Stimulated activated memory B cell treated with anti-CD40 and anti-IgM and Interleukin-4, amounts not matched to agents 10 μg/mL and 1 μg/mL and 100 μg/mL, for 72 hours (primary cell): ENCODE results near the gene MB.
"Not testable (repeated sequence)": the region's sequence is repeated elsewhere in the genome, so short reads cannot be mapped to it uniquely, and the experiment has no call there.

ENCODE experiments used
- ATAC-seq: fragments of 150-1000 bp; cut with Tn5 transposase; 2 replicates; pipeline ENCODE4 v1.10.0; 2021
- H3K27ac Mint-ChIP-seq: one replicate; pipeline ENCODE4 v1.8.0; 2022; ENCODE audit warnings: mild to moderate bottlenecking, mixed read lengths
- H3K27me3 Mint-ChIP-seq: one replicate; pipeline ENCODE4 v1.8.0; 2022; ENCODE audit warnings: mixed read lengths
- H3K36me3 Mint-ChIP-seq: one replicate; pipeline ENCODE4 v1.8.0; 2022; ENCODE audit warnings: mixed read lengths
- H3K4me1 Mint-ChIP-seq: one replicate; pipeline ENCODE4 v1.8.0; 2022; ENCODE audit warnings: mixed read lengths
- H3K4me3 Mint-ChIP-seq: one replicate; pipeline ENCODE4 v1.8.0; 2022; ENCODE audit warnings: mild to moderate bottlenecking, moderate library complexity, mixed read lengths
- H3K9me3 Mint-ChIP-seq: one replicate; pipeline ENCODE4 v1.8.0; 2022; ENCODE audit warnings: mixed read lengths

The MB gene

DNA sequence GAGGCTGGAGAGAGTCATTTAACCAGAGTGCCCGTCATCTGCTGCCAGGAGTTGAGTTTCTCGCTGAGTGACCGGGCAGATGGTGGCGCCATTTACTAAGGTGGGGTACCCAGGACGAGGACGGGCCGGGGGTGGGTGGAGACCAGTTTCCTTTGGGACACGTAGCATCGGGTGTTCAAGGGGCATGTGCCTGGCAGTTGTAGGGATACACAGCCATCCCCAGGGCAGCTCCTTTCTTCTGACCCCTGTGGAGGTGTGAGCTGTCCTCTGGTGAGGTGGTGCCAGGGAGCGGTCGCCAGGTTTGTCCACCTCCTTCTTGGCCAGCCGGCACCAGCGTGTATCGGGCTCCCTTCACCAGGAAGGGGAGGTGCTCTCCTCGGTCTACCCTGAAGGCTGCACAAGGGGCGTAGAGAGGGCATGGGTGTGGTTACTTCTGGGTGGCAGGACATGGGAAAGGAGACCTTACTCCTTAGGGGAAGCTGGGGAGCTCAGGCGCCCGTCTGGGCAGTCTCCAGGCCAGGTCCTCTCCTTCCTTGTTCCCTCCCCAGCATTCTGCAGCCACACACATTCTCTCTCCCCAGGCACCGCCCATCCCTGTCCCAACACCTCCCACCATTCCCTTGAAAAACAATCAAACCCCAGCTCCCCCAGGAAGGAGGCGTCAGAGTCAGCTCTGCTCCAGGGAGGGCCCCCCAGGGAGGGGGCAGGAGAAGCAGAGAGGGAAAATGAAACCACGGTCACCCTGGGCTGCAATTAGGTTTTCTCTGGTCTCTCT lies 10.3 kb upstream of the MB start:
- Mint-ChIP-seq H3K27me3 (peaks cover 74% of the 10 kb centered on the region), H3K36me3 (no peaks in the 10 kb centered on the region), H3K27ac (no peak overlapping the region), H3K9me3 (no peaks in the 10 kb centered on the region), H3K4me1 (peaks cover 30% of the 10 kb centered on the region), H3K4me3 (peak overlapping the region; percentile 45)
- no peak for ATAC-seq

DNA sequence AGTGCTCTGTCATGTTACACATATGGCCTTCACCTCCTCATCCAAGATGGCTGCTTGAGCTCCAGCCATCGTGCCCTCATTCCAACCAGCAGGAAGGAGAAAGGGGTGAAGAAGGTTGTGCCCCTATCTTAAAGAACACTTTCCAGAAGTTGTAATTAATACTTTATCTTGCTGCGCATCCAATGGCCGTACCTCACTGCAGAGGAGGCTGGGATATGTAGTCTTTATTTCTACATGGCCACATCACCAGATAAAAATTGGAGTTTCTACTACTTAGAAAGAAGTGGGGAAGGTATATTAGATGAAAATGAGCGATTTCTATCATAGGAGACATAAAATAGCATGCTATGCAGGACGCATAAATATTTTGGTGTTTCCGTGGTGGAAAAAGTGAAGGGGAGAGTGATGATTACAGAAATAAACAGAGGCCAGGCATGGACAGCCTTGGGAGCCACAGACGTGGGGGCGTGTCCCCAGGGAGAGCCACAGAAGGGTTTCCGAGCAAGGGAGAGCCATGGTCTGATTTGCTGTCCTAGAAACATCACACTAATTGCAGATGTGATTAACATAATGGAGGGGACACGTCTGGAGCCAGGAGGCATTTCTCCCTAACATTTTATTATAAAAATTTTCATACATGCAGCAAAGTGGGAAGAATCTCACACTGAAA lies 8.8 kb upstream of the MB start:
- peaks cover 30% of the 10 kb centered on the region for H3K4me1 Mint-ChIP-seq

DNA sequence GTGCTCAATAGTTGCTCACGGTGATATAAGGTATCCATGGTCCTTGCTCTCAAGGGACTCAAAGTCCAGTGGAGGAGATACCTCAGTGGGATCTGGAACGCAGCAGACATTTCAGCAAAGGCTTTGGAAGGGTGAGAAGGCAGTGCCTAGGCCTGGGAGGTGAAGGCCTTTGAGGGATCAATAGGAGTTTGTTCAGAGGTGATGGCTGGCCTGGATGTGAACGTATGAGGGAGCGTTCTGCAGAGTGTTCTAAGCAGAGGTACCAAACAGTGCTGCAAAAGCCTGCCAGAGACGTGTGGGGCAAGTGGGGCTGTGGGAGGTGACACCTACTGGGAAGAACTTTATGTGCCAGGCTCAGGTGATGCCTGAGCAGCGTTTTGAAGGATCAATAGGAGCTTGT lies 7.4 kb upstream of the MB start:
- Mint-ChIP-seq H3K4me1 (peaks cover 25% of the 10 kb centered on the region), H3K36me3 (no peaks in the 10 kb centered on the region), H3K27ac (no peak overlapping the region), H3K4me3 (no peak overlapping the region), H3K27me3 (peaks cover 67% of the 10 kb centered on the region), H3K9me3 (no peaks in the 10 kb centered on the region)
- no peak for ATAC-seq

More for the DNA sequence above, 8.8 kb upstream of the MB start:
- H3K27ac Mint-ChIP-seq, result no peak overlapping the region
- H3K36me3 Mint-ChIP-seq, result no peaks in the 10 kb centered on the region
- H3K27me3 Mint-ChIP-seq, result peaks cover 74% of the 10 kb centered on the region
- no peak for ATAC-seq
- no peak overlapping the region for H3K4me3 Mint-ChIP-seq
- no peaks in the 10 kb centered on the region for H3K9me3 Mint-ChIP-seq

DNA sequence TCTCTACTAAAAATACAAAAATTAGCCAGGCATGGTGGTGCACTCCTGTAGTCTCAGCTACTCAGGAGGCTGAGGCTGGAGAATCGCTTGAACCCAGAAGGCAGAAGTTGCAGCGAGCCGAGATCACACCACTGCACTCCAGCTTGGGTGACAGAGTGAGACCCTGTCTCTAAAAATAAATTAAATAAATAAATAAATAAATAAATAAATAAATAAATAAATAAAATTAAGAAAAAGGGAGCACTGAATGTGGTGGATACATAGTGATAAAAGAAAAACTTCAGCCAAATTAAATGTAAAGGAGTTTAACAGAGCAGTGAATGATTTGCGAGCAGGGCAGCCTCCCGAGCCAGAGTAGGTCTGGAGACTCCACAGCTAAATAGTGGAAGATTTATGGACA lies 6.8 kb upstream of the MB start:
- not testable (repeated sequence) for H3K4me3 Mint-ChIP-seq, ATAC-seq, H3K36me3 Mint-ChIP-seq, H3K9me3 Mint-ChIP-seq, H3K27ac Mint-ChIP-seq
- peaks cover 61% of the 10 kb centered on the region for H3K27me3 Mint-ChIP-seq
- peaks cover 20% of the 10 kb centered on the region for H3K4me1 Mint-ChIP-seq

DNA sequence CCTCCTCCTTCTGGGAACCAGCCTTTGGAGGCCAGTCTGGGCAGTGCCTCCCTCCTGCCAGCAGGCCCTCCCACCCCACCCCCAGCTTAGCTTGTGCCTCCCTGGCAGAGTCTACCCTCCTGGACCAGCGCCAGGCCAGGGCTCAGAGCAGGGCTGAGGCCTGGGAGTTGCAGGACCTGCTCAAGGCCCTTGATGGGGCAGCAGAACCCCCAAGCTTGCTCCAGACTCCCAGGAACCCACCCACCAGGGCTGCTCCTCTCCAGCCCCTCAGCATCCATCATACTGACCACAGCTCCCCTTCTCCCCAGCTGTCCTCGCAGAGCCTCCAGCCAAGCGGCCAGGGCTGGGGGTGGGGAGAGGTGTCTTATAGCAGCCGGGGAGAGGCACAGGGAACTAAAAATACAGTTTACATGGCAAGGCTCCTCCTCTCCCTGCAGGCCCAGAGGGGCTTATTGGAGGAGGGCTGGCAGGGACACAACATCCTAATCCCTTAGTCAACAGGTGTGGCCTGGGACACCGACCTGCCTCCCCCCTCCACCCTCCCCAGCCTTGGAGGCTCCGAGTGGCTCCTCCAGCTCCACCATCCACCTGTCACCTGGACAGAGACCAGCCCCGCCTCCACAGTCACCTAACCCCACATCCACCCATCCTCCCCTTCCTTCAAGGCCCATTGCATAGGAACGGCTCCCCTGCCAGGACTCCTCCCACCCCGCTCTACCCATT lies 5.2 kb upstream of the MB start:
- Mint-ChIP-seq H3K27ac (no peak overlapping the region), H3K36me3 (no peaks in the 10 kb centered on the region), H3K27me3 (peaks cover 46% of the 10 kb centered on the region), H3K4me3 (no peak overlapping the region), H3K9me3 (no peaks in the 10 kb centered on the region), H3K4me1 (peaks cover 15% of the 10 kb centered on the region)
- peak; percentile 25 for ATAC-seq

DNA sequence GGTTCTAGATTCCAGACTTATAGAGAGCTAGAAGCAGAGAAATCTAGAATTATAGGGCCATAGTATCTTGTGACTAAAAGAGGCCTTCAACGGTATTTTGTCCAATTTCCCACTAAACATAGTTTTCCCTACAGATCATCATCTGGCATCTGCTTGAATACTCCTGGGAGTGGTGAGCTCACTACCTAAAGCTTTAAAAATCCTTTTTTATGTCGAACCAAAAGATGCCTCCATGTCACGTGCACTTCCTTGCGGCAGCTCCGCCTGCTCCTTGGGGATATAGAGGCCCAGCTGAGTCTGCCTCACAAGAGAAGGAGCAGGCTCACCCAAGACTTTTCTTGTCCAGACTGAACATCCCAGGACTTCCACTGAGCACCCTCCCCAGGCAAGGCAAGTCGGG lies 4.3 kb upstream of the MB start:
- H3K27ac Mint-ChIP-seq, result no peak overlapping the region
- H3K27me3 Mint-ChIP-seq, result peaks cover 37% of the 10 kb centered on the region
- ATAC-seq, result no peak
- no peaks in the 10 kb centered on the region for H3K36me3 Mint-ChIP-seq
- H3K4me3 Mint-ChIP-seq, result no peak overlapping the region
- peaks cover 8% of the 10 kb centered on the region for H3K4me1 Mint-ChIP-seq
- H3K9me3 Mint-ChIP-seq, result no peaks in the 10 kb centered on the region

DNA sequence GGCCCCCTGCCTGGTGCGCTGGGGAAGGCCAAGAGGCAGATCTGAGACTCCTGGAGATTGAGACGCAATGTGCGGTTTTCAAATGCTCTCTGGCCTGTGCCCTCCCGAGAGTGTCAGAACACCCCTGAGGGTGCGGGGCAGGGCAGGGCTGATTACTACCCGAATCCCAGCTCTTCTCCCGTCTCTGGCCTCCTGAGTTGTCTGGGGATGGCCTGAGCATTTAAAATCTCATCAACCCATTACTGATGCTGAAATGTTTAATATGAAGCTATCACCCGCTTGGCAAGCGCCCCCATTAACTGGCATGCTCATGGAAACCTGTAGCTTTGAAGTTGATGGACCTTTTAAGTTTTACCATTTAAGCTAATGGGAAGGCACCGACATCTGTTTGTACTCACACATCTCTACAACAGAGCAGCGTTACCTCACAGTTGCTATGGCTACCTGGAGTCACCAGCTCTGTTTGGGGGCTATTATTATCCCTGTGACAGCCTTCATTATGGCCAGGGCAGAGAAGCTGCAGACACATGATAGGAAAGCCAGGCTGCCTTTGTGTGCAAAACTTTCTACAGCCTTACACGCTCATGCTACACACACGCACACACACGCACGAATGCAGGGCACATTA lies 3.6 kb upstream of the MB start:
- Mint-ChIP-seq H3K4me3 (no peak overlapping the region), H3K4me1 (peaks cover 8% of the 10 kb centered on the region), H3K36me3 (no peaks in the 10 kb centered on the region), H3K27ac (no peak overlapping the region), H3K9me3 (no peaks in the 10 kb centered on the region), H3K27me3 (peaks cover 30% of the 10 kb centered on the region)
- ATAC-seq, result no peak

DNA sequence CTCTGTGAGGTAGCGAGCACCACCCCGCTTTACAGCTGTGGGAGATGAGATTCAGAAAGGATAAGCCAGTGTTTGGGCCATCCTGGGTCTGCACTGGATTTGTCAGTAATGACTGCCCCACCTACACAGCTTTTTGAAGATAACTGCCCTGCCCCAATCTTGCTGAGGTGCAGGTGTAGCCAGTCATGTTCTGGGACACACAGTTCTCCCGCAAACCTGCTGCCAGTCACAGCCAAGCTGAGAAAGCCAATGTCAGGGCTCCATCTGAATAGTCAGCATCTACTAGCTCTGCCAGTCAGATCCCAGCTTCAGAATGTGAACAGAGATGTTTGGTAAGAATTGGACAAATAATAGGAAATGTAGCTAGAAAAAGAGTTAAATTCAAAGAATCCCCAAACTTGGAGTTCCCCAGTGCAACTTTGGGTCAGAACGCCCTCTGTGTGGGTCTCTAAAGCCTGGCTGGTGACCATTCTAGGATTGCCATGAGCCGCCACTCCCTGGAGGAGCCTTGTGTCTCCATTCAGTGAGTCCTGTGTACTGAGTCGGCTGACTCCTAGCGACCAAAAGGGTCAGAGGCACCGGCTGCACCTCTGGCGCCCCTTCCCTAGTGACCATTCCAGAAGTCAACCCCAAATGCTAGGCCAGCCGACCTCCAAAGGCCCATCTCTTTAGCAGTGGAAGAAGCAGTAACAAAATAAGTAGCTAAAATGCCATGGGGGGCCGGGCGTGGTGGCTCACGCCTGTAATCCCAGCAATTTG lies 2.4 kb upstream of the MB start:
- H3K27me3 Mint-ChIP-seq, result peaks cover 18% of the 10 kb centered on the region
- peaks cover 8% of the 10 kb centered on the region for H3K4me1 Mint-ChIP-seq
- no peaks in the 10 kb centered on the region for H3K9me3 Mint-ChIP-seq
- no peaks in the 10 kb centered on the region for H3K36me3 Mint-ChIP-seq
- H3K27ac Mint-ChIP-seq, result no peak overlapping the region
- ATAC-seq, result no peak
- no peak overlapping the region for H3K4me3 Mint-ChIP-seq

DNA sequence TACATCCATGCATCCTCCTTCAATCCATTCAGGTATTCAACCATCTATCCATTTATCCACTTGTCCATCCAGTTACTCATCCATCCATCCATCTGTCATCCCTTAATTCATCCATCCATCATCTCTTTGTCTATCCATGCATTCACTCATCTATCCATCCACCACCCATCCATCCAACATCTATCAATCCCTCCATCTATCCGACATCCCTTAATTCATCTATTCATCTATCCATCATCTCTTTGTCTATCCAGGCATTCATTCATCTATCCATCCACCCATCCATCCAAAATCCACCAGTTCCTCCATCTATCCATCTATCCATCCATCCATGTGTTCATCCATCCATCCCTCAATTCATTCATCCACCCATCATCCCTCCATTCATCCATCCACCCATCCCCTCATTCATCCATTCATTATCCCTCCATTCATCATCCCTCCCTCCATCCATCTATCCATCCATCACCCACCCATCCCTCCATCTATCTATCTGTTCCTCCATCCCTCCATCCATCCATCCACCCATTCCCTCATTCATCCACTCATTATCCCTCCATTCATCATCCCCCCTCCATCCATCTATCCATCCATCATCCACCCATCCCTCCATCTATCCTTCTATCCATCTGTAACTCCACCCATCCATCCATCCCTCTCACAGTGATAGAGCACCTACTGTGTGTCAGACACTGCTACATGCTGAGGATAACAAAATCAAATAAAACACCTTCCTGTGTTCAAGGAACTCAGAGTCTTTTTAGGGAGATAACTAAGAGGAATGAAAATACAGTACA lies 1.5 kb upstream of the MB start:
- Mint-ChIP-seq H3K36me3 (no peaks in the 10 kb centered on the region), H3K27me3 (peaks cover 11% of the 10 kb centered on the region), H3K9me3 (no peaks in the 10 kb centered on the region), H3K4me1 (peaks cover 8% of the 10 kb centered on the region), H3K4me3 (no peak overlapping the region), H3K27ac (no peak overlapping the region)
- ATAC-seq, result no peak

DNA sequence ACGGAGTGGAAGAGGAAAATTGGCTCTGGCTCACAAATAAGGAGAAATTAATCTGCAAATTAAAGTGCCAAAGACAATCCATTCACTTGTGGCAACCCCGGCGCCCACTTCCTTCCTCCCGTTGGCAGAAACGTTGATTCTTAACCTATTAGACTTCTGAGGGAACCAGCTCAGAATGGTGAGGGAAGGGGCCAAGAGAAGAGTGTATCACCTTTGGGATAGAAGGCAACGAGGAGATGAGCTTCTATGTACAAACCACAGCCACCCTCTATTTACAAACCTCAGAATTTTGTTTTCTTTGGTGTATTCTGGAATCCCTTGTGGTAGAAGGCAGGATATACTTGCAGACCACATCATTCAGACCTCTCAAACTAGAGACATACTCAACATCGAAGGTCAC lies 1.1 kb downstream of the MB start:
- Mint-ChIP-seq H3K9me3 (no peaks in the 10 kb centered on the region), H3K36me3 (no peaks in the 10 kb centered on the region), H3K27me3 (no peaks in the 10 kb centered on the region), H3K27ac (no peak overlapping the region), H3K4me3 (no peak overlapping the region), H3K4me1 (peaks cover 13% of the 10 kb centered on the region)
- no peak for ATAC-seq

DNA sequence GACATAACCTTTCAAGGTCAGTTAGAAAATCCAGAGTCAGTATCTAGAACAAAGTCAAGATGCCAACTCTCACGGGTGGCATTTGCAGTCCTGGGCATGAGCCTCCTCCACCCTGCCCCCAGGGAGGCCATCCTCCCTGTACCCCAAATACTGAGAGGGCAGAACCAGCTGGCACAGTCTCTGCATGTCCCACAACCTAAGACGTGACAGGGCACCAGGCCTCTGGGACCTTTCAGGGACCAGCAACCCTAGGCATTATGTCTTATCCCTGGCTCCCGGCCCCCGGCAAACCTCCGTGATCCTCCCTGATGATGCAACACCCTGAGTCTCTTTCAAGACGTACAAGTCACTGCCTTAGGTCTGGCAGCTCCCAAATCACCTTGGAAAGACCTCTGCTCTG lies 2.0 kb downstream of the MB start:
- ATAC-seq, result no peak
- H3K27ac Mint-ChIP-seq, result no peak overlapping the region

DNA sequence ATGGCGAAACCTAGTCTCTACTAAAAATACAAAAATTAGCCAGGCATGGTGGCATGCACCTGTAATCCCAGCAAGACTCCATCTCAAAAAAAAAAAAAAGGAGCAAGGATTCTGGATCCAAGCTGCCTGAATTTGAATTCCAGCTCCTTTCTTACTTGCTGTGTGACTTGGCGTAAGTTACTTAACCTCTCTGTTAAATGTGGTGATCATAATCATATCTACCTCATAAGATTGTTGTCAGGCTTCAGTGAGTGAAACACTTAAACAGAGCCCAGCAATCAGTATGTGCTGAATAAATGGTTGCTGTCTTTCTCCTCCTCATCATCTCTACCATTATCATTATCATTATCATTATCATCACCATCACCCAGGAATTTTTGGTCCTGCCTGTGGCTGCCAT lies 2.7 kb downstream of the MB start:
- H3K4me1 Mint-ChIP-seq, result peaks cover 18% of the 10 kb centered on the region
- no peak overlapping the region for H3K27ac Mint-ChIP-seq
- H3K27me3 Mint-ChIP-seq, result peaks cover 2% of the 10 kb centered on the region
- ATAC-seq, result no peak
- no peak overlapping the region for H3K4me3 Mint-ChIP-seq
- H3K9me3 Mint-ChIP-seq, result no peaks in the 10 kb centered on the region
- no peaks in the 10 kb centered on the region for H3K36me3 Mint-ChIP-seq

More for the DNA sequence above, 2.0 kb downstream of the MB start:
- Mint-ChIP-seq H3K27me3 (no peaks in the 10 kb centered on the region), H3K4me3 (no peak overlapping the region), H3K9me3 (no peaks in the 10 kb centered on the region), H3K36me3 (no peaks in the 10 kb centered on the region), H3K4me1 (peaks cover 18% of the 10 kb centered on the region)

DNA sequence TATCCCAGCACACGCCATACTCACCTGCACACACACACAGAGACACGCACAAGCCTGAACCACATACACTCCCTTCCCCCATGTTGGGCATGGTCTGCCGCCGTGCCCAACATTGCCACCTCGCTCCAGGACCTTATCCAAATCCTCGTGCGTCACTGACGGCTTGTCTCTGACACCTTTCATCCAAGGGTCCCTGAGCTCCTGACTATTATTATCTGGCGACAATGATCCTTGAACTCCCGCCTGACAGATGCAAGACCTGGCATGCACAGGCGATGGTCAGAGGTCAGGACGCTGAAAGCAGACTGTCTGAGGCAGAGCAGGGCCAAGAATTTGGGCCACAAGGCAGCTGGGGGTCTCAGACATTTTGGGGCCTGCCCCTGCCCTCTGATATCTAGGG lies 4.2 kb downstream of the MB start:
- no peak for ATAC-seq
- no peaks in the 10 kb centered on the region for H3K36me3 Mint-ChIP-seq
- H3K4me1 Mint-ChIP-seq, result peaks cover 18% of the 10 kb centered on the region
- no peaks in the 10 kb centered on the region for H3K9me3 Mint-ChIP-seq
- H3K27me3 Mint-ChIP-seq, result peaks cover 17% of the 10 kb centered on the region
- H3K4me3 Mint-ChIP-seq, result no peak overlapping the region
- H3K27ac Mint-ChIP-seq, result no peak overlapping the region

DNA sequence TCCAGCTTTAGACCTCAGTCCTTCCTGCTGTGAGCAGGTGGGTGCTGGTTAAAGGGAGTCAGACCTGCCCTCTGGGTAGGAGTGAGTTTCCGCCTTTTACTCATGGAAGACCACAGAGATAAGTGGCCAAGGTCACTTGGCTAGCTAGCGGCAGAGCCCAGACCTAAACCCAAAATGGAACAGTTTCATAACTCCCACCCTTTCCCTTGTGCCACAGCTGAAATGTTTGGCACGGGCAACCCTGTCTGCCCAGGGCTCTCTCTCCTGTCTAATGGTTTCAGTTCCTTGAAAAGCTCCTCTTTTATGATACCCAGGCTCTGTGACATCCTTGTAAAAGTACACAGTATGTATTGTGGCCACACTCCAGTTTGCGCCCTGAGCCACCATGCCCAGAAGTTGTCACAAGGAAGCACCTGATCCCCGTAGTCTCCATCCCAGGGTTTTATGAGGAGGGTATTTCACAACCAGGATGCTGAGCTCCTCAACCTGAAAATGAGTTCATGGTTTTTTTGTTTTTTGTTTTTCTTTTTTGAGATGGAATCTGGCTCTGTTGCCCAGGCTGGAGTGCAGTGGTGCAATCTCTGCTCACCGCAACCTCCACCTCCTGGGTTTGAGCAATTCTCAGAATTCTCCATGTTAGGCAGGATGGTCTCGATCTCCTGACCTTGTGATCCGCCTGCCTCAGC lies 5.1 kb downstream of the MB start:
- Mint-ChIP-seq H3K27me3 (peaks cover 25% of the 10 kb centered on the region), H3K4me1 (peaks cover 18% of the 10 kb centered on the region), H3K36me3 (no peaks in the 10 kb centered on the region), H3K4me3 (no peak overlapping the region), H3K27ac (peak overlapping the region; percentile 71), H3K9me3 (no peaks in the 10 kb centered on the region)
- ATAC-seq, result peak; percentile 82
